Stimulated activated CD4-positive, alpha-beta T cell treated with anti-CD3 and anti-CD28 coated beads, Interleukin-4, amount 100 ng/mL, for 1 hour (primary cell): ENCODE results near the gene CRKL.
"Not testable (repeated sequence)": the region's sequence is repeated elsewhere in the genome, so short reads cannot be mapped to it uniquely, and the experiment has no call there.

Experiments used
- DNase-seq: peaks from one replicate; pipeline ENCODE4 v3.0.0-alpha.2; 2020

CRKL gene

GRCh38 chr22:20935780-20936539, 18.8 kb downstream of the CRKL start:
- not testable (repeated sequence) for DNase-seq

DNA sequence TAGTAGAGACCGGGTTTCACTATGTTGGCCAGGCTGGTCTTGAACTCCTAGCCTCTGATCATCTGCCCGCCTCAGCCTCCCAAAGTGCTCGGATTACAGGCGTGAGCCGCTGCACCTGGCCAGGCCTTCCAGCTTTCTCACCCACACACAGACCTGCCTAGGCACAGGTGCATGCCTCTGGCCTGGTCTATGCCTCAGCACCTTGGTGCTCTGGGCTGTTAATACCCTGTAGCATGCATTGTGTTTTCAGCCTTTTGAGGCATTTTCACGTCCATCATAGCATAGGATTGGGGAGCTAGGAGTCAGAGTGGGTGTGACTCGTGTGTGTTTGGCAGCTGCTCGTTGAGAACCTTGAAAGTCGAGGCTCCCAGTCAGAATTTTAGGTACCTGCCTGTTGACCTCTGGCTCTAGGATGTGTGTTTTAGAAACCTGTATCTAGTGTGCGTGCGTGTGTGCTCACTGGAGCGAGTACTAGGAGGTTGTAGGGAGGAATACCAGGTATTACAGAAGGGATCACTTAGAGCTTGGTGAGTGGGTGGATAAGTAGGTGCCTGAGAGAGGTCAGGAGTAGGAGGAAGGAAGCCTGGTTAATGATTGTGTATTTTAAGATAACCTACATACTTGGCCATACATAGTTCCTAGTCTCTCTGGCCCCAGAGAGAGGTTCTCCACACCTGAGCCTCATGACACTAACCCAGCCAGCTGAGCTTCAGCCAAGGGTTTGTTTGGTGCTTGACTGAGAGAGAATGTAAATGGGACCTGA, 20.0 kb downstream of the CRKL start:
- no peak for DNase-seq

- no peak for DNase-seq
These were observed 20.8 kb downstream of the CRKL start for GRCh38 chr22:20937794-20938671.

- DNase-seq = not testable (repeated sequence)
These were observed 22.4 kb downstream of the CRKL start for GRCh38 chr22:20939457-20940185.

DNA sequence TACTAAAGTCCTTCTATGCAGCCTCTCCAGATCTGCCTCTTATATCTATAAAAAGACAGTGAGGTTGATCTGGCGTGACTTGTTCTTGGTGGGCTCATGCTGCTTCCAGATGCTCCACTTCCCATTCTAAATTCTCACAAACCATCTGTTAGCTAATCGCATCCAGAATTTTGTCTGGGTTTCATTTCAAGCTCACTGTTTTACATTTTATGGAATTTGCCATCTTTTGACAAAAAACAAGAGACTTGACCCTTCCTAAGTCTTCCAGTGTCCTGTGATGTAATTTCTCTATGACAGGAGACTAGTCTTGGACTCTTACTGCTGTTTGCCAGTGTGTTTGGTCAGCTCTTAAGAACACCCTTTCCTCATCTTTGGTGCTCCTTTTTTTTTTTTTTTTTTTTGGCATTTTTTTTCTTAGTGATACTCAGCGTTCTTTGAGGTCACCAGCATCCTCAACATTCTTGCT, 23.0 kb downstream of the CRKL start:
- no peak for DNase-seq

GRCh38 chr22:20940904-20941385, 23.7 kb downstream of the CRKL start:
- DNase-seq = no peak

GRCh38 chr22:20942203-20942902, 25.1 kb downstream of the CRKL start:
- DNase-seq = not testable (repeated sequence)

- no peak for DNase-seq
These were observed 26.1 kb downstream of the CRKL start for GRCh38 chr22:20943104-20943933.

GRCh38 chr22:20944042-20944441, 26.8 kb downstream of the CRKL start:
- no peak for DNase-seq

GRCh38 chr22:20945578-20945934, 28.3 kb downstream of the CRKL start:
- no peak for DNase-seq

DNA sequence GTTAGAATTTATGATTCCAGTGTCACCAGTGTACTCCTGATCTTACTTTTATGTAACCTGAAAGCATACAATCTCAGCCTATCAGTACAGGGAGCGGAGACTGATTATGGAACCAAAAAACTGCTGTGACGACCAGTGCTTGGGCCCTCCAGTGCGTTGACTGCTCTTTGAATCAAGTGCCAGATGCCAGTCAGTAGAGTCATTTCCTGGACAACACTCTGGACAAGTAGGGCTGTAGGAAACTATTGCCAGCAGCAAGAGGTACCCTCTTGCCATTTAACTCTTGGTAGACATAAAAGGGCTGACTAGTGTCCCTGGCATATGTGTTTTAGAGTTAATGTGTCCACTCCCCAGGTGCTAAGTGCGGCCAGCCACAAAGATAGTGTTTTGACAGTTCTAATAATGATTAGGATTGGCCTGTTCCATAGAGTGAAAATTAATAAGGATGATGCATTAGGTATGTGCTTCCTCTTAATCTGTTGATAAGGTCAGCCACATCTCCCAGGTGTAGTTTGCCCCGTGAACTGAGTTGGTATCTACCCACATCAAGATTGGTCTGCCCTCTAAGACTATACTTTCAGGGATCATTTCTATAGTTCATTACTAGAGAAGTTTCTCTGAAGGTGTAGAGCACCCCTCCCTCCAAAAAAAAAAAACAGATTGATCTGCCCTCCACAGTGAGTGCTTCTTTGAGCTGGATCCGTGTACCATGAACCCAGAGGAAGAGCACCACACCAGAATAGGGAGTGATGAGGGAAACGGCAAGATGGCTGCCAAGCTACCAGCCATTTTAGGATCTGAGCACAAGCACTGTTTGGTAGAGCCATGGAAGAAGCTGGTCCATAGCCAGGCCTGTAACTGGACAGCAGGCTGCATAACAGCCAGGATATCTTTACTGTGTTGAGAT, 29.1 kb downstream of the CRKL start:
- no peak for DNase-seq

DNA sequence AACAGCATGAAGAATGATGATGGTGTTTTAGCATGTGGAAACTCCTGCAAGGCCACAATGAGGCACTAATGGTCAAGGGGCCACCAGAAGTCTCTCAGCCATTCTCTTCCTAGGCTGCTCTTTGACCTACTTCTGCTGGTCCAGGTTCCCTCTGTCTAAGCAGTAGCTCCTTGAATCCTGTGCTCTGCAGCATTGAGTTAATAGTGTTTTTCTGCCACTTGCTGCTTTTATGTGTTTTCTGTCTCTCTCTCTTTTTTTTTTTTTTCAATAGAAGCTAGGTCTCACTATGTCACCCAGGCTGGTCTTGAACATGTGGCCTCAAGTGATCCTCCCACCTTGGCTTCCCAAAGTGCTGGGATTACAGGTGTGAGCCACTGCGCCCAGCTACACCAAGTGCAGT, 29.8 kb downstream of the CRKL start:
- DNase-seq = no peak

GRCh38 chr22:20948450-20948849, 31.2 kb downstream of the CRKL start:
- no peak for DNase-seq

DNA sequence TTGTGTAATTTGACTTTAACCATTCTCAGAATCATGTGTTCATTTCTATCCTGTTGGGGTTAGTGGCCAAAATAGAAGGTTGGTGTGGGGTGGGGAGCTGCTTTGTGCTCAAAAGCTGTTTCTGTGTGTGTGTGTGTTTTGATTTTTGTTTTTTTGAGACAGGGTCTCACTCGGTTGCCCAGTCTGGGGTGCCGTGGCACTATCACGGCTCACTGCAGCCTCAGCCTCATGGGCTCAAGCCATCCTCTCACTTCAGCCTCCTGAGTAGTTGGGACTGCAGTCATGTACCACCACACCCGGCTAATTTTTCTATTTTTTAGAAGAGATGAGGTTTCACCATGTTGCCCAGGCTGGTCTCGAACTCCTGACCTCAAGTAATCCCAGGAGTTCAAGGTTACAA, 31.8 kb downstream of the CRKL start:
- no peak for DNase-seq

- no peak for DNase-seq
These were observed 32.5 kb downstream of the CRKL start for GRCh38 chr22:20949698-20950183.

DNA sequence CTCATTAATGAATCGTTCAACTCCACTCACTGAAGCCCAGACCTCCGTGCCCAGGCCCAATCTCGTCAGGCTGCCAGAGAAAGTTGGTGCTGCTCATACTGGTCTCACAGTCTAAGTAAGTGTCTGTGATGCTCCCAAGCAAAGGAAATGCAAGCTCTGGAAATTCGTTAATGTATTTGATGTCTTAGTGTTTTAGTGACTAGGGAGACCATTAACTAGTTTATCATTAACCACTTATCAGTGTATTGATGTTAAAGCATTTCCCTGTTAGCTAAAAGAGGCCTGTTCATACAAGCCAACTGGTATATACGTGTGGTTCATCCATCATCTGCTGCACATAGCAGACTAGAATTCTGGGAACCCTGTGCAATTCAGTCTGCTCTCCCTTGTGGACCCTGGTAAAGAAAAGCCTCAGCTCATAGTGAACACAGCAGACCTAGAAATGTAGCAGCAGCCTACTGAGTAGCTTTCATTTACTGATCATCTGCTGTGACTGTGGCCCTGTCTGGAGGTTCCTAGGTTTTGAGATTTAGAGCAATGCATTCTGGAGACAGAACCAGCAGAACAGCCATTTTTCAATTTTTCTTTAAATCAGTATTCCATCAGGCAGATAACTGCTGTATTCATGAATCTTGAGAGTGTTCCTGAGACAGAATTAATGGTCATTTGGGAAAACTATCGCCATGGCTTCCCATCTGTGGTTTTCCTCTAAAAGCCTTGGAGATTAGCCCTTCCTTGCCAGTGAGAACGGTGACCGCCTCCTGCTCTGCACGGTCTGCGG, 34.1 kb downstream of the CRKL start:
- DNase-seq = no peak

- no peak for DNase-seq
These were observed 34.7 kb downstream of the CRKL start for GRCh38 chr22:20951932-20952380.

DNA sequence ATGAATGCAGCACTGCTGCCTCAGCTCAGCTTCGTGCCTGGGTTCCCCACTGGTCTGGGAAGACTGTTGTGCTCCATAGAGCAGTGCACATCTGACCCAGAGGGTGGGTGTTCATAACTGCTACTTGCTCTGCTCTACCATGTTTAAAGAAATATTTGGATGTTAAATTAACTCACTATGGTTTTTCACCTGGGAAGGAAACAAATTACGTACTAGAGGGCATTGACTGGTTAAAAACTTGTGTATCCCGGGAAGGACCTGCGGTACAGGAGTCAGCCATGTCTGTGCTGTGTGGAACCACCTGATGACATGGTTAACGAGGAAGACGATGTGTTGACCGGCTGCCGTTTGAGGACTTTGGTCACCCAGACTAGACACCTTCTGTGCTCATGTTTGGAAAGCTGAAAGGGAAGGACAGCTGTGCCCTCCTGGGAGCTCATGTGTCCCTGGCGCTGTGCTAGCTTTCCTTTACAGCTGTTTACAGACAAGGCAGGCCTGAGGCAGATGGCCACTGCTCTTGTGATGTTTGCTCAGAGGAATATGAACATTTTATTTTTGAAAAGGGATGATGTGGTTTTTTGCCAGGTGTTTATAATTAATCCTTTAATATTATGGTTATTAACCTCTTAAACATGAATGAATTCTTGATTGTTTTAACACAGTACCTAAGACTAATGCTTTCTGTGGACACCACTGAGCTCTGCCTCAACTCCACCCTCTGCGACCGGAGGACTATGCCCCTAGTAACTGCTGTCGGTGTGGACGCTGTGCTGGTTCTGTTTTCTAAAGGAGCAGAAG, 35.5 kb downstream of the CRKL start:
- no peak for DNase-seq
